Amygdala (tissue), 56 donors: ENCODE results near the gene USF3.
A peak's percentile ranks its signal among the peaks of the same experiment; 100 is the strongest.
"Not testable (repeated sequence)": the region's sequence is repeated elsewhere in the genome, so short reads cannot be mapped to it uniquely, and the experiment has no call there.

Experiments used
- DNase-seq, 56 donors: peaks; one replicate each; lab custom pipeline; 2025; lab: John Stamatoyannopoulos, UW

Gene USF3

GRCh38 chr3:113659996-113660395 is 36.4 kb downstream of the USF3 start:
- no peak for DNase-seq

GRCh38 chr3:113659101-113659541 is 37.3 kb downstream of the USF3 start:
- no peak for DNase-seq

GRCh38 chr3:113658107-113658506 is 38.3 kb downstream of the USF3 start:
- no peak for DNase-seq

DNA sequence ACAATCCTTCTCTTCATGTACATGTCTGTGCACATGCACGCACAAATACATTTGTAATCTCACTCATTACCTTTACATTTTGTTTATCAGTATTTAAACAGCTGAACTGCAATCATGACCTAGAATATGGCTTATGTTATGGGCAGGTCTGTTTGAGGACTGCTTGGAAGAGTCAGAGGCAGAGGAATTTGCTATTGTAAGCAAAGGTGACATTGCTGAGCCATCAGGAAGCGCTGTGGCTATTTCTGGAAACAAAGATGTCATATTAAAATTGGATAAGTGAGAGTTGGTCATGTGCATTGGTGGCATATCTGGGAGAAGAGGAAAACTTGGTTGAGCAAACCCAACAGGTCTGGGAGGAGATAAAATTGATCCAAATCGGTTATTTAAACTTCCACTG is 41.6 kb downstream of the USF3 start:
- no peak for DNase-seq

GRCh38 chr3:113654310-113654709 is 42.1 kb downstream of the USF3 start:
- no peak for DNase-seq

GRCh38 chr3:113649174-113649845 is 47.1 kb downstream of the USF3 start:
- no peak for DNase-seq

- DNase-seq, result no peak
These were observed 47.9 kb downstream of the USF3 start for GRCh38 chr3:113648524-113648923.

- DNase-seq, result no peak
These were observed 52.9 kb downstream of the USF3 start for GRCh38 chr3:113643583-113643982.

DNA sequence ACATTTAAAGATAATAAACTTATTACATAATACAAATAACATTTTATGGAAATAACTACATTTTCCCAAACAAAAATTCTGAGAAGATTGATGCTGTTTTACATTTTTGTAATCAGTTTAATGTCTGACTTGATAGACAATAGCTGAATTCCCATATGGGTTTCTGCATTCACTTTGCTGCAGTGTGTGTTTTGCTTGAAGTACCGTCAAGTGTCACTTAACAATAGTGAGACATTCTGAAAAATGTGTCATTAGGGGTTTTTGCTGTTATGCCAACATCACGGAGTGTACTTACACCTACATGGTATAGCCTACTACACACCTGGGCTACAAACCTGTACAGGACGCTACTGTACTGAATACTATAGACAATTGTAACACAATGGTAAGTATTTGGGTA is 57.5 kb downstream of the USF3 start:
- DNase-seq, result no peak

- no peak for DNase-seq
These were observed 58.7 kb downstream of the USF3 start for GRCh38 chr3:113637756-113638155.

DNA sequence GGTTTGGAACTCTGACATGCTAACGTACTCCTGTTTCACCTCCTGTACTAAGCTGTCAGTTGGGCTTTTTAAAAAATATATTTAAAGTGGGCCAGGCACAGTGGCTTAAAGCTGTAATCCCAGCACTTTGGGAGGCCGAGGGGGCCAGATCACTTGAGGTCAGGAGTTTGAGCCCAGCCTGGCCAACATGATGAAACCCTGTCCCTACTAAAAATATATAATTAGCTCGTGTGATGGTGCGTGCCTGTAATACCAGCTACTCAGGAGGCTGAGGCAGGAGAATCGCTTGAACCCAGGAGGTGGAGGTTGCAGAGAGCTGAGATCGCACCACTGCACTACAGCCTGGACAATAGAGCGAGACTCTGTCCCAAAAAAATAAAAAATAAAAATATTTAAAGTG is 60.4 kb downstream of the USF3 start:
- DNase-seq, result not testable (repeated sequence)

GRCh38 chr3:113634782-113635474 is 61.5 kb downstream of the USF3 start:
- no peak for DNase-seq

- no peak for DNase-seq
These were observed 64.9 kb downstream of the USF3 start for GRCh38 chr3:113631573-113631972.

DNA sequence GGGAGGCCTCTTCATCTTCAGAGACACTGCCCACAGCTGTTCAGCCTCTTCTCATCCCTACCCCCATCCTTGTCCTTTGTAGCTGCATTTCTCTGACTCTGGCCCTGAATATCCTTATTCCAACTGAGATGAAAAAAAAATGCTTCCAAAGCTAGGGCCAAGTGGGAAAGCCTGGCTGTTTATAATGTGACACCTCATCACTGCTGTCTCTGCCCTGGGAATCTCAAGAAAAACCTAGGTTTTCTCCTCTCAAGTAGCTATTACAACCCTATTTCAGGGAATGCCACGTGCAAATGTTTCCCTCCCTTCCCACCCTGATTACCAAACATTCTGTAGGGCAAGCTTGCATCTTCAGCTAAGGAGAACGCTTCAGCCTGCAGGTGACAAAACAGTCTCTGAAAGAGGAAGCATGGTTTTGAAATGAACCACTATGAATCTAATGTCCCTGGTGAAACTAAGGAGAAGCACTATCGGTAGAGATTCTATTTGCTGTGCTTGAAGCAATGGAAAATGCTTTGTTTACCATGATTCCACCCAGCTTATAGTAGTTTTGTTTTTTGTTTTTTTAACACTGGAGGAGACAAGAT is 65.4 kb downstream of the USF3 start:
- no peak for DNase-seq

GRCh38 chr3:113629584-113630421 is 66.6 kb downstream of the USF3 start:
- no peak for DNase-seq

- DNase-seq, result no peak
These were observed 67.7 kb downstream of the USF3 start for GRCh38 chr3:113628788-113629187.

DNA sequence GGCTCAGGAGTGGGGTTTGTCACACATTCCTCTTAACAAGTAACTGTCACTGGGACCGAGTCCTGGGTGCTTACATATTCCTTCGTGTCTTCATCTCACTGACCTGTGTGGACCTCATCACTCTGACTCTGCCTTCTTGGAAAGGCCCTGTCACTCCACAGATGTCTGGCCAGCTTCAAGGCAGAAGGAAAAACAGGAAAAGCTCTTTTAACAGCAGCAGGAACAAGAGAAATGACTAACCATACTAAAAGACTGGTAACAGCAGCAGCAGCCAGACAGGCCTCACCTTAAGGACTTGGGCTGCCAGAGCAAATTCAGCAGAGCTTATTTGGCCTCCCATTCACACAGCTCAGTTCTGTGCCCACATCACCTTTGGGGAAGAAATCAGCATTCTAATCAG is 68.1 kb downstream of the USF3 start:
- no peak for DNase-seq

DNA sequence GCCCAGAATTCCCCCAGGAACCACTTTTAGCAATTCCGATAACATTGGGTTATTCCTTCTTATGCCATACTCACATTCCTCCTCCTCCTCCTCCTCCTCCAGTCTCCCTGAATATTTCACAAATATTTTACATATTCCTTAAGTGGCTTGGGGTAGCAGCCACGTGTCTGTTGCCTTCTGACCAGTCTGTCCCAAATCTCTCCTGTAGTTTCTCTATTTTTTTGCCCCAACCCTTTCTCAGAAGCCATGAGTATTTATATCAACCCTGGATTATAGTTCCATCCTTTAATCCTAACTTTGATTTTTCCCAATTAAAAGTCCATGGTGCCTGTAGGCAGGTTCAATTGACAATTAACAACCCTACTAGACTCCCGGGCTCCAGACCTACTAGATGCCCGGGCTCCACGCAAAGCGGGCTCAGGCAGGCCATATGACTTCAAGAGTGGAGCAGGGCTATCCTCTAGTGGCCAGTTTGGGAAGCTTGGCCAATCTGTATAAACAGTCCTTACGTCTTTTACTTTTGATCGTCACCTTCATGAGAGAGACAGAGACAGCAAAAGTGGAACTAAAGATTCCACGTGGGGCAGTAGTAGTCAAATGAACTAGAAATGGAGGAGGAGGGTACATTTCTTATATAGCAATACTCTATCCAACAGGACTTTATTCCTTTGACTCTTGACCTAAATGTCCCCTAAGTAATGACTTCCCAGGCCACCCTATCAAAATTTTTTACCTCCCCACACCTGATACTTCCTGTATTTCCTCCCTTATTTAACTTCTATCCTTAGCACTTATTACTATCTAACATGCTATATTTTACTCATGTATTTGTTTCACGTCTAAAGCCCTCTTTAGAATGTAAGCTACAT is 69.7 kb downstream of the USF3 start:
- DNase-seq, result peak in 34 of 56 donors; percentile 3 to 68 (median 26)

DNA sequence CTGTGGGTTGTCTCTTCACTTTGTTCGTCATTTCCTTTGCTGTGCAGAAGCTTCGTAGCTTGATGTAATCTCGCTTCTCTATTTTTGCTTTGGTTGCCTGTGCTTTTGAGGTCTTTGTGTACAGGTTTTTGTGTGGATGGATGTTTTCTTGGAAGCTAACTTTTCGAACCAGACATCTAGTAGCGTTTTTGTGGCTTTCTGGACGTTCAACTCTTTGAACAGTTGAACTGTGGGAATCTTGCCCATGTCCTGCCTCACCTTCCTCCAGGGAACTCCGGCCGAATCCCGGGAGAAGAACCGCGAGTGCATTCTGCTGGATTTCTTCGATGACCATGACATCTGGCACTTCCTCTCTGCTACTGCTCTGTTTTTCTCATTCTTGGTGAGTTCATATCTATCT is 70.6 kb downstream of the USF3 start:
- no peak for DNase-seq

- no peak for DNase-seq
These were observed 72.6 kb downstream of the USF3 start for GRCh38 chr3:113623811-113624210.
